ENCODE measurements around the gene CHD3.

The CHD3 gene

DNA sequence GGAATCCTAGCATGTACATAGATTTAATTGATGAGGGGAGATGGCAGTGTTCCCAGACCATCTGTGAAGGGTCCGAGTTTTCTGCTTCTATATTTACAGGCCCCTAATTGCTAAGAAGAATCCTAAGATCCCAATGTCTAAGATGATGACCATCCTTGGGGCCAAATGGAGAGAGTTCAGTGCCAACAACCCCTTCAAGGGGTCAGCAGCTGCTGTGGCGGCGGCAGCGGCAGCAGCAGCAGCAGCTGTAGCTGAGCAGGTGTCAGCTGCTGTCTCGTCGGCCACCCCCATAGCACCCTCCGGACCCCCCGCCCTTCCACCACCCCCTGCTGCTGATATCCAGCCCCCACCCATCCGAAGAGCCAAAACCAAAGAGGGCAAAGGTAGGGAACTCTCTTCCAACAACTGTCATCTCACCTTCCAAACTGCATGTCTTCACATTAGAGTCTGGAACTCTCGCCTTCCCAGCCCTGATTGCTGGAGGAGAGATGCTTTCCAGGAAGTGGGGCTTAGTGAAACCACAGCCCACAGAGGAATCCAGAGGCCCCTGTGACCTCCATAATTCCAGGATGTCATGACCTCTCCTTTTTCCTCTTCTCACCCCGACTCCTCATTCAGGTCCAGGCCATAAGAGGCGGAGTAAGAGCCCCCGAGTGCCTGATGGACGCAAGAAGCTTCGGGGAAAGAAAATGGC, 4.7 kb downstream of the CHD3 start:
- Histone ChIP-seq H3K9me2 (replicated peaks; ENCODE audit: insufficient read depth, low read length) (no peaks in the 10 kb centered on the region), H3K27me3 (replicated peaks; ENCODE audit: insufficient read depth, low read length) (peaks cover 42% of the 10 kb centered on the region), H3K4me2 (ENCODE audit: low read depth, low read length) (no peak overlapping the region), H3K36me3 (replicated peaks; ENCODE audit: insufficient read depth, low read length) (no peaks in the 10 kb centered on the region), H2AFZ (ENCODE audit: low read length) (no peak overlapping the region), H3K79me2 (ENCODE audit: low read length) (no peaks in the 10 kb centered on the region), H3K4me1 (ENCODE audit: low read length) (no peaks in the 10 kb centered on the region), H3K4me3 (ENCODE audit: low read length) (no peak overlapping the region), H4K20me1 (ENCODE audit: insufficient read depth, low read length) (no peaks in the 10 kb centered on the region), H3K9ac (ENCODE audit: low read length) (no peak overlapping the region), H3F3A (ENCODE audit: insufficient read depth, low read length) (no peaks in the 10 kb centered on the region), H3K27ac (ENCODE audit: low read length) (no peak overlapping the region), H3K9me3 (replicated peaks; ENCODE audit: insufficient read depth, low read length) (no peaks in the 10 kb centered on the region)
- no peak for TF ChIP-seq EZH2phosphoT487 (IDR thresholded peaks at IDR 0.05; ENCODE audit: low read length)
- TF ChIP-seq, protein P1, sequence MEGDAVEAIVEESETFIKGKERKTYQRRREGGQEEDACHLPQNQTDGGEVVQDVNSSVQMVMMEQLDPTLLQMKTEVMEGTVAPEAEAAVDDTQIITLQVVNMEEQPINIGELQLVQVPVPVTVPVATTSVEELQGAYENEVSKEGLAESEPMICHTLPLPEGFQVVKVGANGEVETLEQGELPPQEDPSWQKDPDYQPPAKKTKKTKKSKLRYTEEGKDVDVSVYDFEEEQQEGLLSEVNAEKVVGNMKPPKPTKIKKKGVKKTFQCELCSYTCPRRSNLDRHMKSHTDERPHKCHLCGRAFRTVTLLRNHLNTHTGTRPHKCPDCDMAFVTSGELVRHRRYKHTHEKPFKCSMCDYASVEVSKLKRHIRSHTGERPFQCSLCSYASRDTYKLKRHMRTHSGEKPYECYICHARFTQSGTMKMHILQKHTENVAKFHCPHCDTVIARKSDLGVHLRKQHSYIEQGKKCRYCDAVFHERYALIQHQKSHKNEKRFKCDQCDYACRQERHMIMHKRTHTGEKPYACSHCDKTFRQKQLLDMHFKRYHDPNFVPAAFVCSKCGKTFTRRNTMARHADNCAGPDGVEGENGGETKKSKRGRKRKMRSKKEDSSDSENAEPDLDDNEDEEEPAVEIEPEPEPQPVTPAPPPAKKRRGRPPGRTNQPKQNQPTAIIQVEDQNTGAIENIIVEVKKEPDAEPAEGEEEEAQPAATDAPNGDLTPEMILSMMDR (IDR thresholded peaks at IDR 0.05; ENCODE audit: low read length): no peak
- no peak for TF ChIP-seq EZH2 (optimal IDR thresholded peaks at IDR 0.05; ENCODE audit: low read depth, low read length)
- DNase-seq: no peak

DNA sequence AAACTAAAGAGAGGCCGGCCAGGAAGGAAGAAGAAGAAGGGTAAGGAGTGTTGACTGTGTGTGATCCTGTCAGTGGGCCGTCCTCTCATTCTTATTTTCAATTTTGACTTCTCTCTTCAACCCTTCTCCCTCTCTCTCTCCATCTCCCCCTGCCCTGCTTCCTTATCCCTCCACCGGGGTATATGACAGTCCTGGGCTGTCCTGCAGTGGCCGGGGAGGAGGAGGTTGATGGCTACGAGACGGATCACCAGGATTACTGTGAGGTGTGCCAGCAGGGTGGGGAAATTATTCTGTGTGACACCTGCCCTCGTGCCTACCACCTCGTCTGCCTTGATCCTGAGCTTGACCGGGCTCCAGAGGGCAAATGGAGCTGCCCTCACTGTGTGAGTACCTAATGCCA, 5.6 kb downstream of the CHD3 start:
- Histone ChIP-seq H3F3A (ENCODE audit: insufficient read depth, low read length) (no peaks in the 10 kb centered on the region), H3K9ac (ENCODE audit: low read length) (no peak overlapping the region), H3K9me3 (replicated peaks; ENCODE audit: insufficient read depth, low read length) (no peaks in the 10 kb centered on the region), H3K4me2 (ENCODE audit: low read depth, low read length) (no peak overlapping the region), H3K27ac (ENCODE audit: low read length) (no peak overlapping the region), H3K27me3 (replicated peaks; ENCODE audit: insufficient read depth, low read length) (peaks cover 38% of the 10 kb centered on the region), H4K20me1 (ENCODE audit: insufficient read depth, low read length) (no peaks in the 10 kb centered on the region), H3K4me1 (ENCODE audit: low read length) (no peaks in the 10 kb centered on the region), H3K36me3 (replicated peaks; ENCODE audit: insufficient read depth, low read length) (no peaks in the 10 kb centered on the region), H3K9me2 (replicated peaks; ENCODE audit: insufficient read depth, low read length) (no peaks in the 10 kb centered on the region), H2AFZ (ENCODE audit: low read length) (no peak overlapping the region), H3K4me3 (ENCODE audit: low read length) (no peak overlapping the region), H3K79me2 (ENCODE audit: low read length) (no peaks in the 10 kb centered on the region)
- TF ChIP-seq EZH2 (optimal IDR thresholded peaks at IDR 0.05; ENCODE audit: low read depth, low read length): no peak
- TF ChIP-seq EZH2phosphoT487 (IDR thresholded peaks at IDR 0.05; ENCODE audit: low read length): no peak
- TF ChIP-seq, protein P1 (IDR thresholded peaks at IDR 0.05; ENCODE audit: low read length): no peak
- no peak for DNase-seq

DNA sequence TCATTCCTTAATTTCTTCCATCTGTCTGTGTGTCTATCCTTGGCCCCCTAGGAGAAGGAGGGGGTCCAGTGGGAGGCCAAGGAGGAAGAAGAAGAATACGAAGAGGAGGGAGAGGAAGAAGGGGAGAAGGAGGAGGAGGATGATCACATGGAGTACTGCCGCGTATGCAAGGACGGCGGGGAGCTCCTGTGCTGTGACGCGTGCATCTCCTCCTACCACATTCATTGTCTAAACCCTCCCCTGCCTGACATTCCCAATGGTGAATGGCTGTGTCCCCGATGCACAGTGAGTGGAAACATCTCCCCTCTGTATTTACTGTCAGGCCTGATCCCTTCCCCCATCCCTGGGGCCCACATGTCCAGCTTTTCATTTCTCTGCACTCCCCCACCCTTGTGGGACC, 6.3 kb downstream of the CHD3 start:
- TF ChIP-seq EZH2 (optimal IDR thresholded peaks at IDR 0.05; ENCODE audit: low read depth, low read length): no peak
- TF ChIP-seq, protein P1 (IDR thresholded peaks at IDR 0.05; ENCODE audit: low read length): no peak
- TF ChIP-seq EZH2phosphoT487 (IDR thresholded peaks at IDR 0.05; ENCODE audit: low read length): no peak
- Histone ChIP-seq H2AFZ (ENCODE audit: low read length) (no peak overlapping the region), H3K4me3 (ENCODE audit: low read length) (no peak overlapping the region), H3F3A (ENCODE audit: insufficient read depth, low read length) (no peaks in the 10 kb centered on the region), H3K4me1 (ENCODE audit: low read length) (no peaks in the 10 kb centered on the region), H3K4me2 (ENCODE audit: low read depth, low read length) (no peak overlapping the region), H3K79me2 (ENCODE audit: low read length) (no peaks in the 10 kb centered on the region), H3K9ac (ENCODE audit: low read length) (no peak overlapping the region), H3K27ac (ENCODE audit: low read length) (no peak overlapping the region), H4K20me1 (ENCODE audit: insufficient read depth, low read length) (no peaks in the 10 kb centered on the region), H3K27me3 (replicated peaks; ENCODE audit: insufficient read depth, low read length) (peaks cover 35% of the 10 kb centered on the region), H3K36me3 (replicated peaks; ENCODE audit: insufficient read depth, low read length) (no peaks in the 10 kb centered on the region), H3K9me3 (replicated peaks; ENCODE audit: insufficient read depth, low read length) (no peaks in the 10 kb centered on the region), H3K9me2 (replicated peaks; ENCODE audit: insufficient read depth, low read length) (no peaks in the 10 kb centered on the region)
- DNase-seq: no peak
